LNCaP clone FGC (cell line): ENCODE data around the gene AHSG.

Experiments
- DNase-seq: peaks from one replicate; pipeline ENCODE4 v3.0.0-alpha.2; 2011; ENCODE audit warnings: low read depth
- H3K4me3 ChIP-seq: 2 replicates; pipeline ENCODE4 v1.5.1; 2011; ENCODE audit warnings: mild to moderate bottlenecking, low read depth, low read length, control low read depth
- CTCF ChIP-seq: IDR thresholded peaks from 2 replicates; pipeline ENCODE4 v1.5.1; 2012; ENCODE audit warnings: mild to moderate bottlenecking; ENCODE audit not compliant: control insufficient read depth, insufficient read depth; ENCODE audit errors: extremely low read depth

Gene AHSG

GRCh38 chr3:186639778-186640472 lies 27.1 kb downstream of the AHSG start, which contains the start of gene FETUB:
TSS of gene FETUB (plus strand) at chr3:186640399. CDS start at chr3:186640461, 62 bp downstream.
- TF ChIP-seq CTCF: no peak
- H3K4me3 ChIP-seq: no peak within 1 kb of the TSS
- DNase-seq: no peak

GRCh38 chr3:186640473-186640818 lies 27.6 kb downstream of the AHSG start:
- H3K4me3 ChIP-seq: no peak overlapping the region
- TF ChIP-seq CTCF: no peak
- no peak for DNase-seq

GRCh38 chr3:186640929-186641328 lies 28.1 kb downstream of the AHSG start:
- TF ChIP-seq CTCF: no peak
- H3K4me3 ChIP-seq: no peak overlapping the region
- DNase-seq: no peak

GRCh38 chr3:186642014-186642413 lies 29.2 kb downstream of the AHSG start:
- no peak overlapping the region for H3K4me3 ChIP-seq
- no peak for TF ChIP-seq CTCF
- DNase-seq: no peak

GRCh38 chr3:186643493-186643892 lies 30.6 kb downstream of the AHSG start:
- H3K4me3 ChIP-seq: no peak overlapping the region
- no peak for DNase-seq
- TF ChIP-seq CTCF: no peak

- peak; percentile 79 for DNase-seq
- no peak for TF ChIP-seq CTCF
- H3K4me3 ChIP-seq: no peak overlapping the region; the same call in 1 of the 2 replicates
Measured at GRCh38 chr3:186644683-186645082, 31.8 kb downstream of the AHSG start.

- H3K4me3 ChIP-seq: no peak overlapping the region
- DNase-seq: no peak
- no peak for TF ChIP-seq CTCF
Measured at GRCh38 chr3:186646106-186646505, 33.2 kb downstream of the AHSG start.
